HEK293 (cell line): ENCODE measurements around the gene AMOTL2.

Experiments used
- CTCF ChIA-PET: fragments of 350-600 bp; formaldehyde crosslinking; extraction: SDS; loops from one replicate; lab custom pipeline; 2021; ENCODE audit warnings: antibody characterized with exemption; lab: Yijun Ruan, JAX
- POLR2A ChIA-PET: fragments of 300-600 bp; formaldehyde crosslinking; extraction: SDS; loops from one replicate; lab custom pipeline; 2020; ENCODE audit warnings: antibody characterized with exemption, inconsistent platforms; lab: Yijun Ruan, JAX
- H3K27ac ChIP-seq: fragments of 200-500 bp; sonication (Bioruptor generic); 2 replicates; pipeline ENCODE4 v1.5.1; 2014; ENCODE audit warnings: low read depth, low read length, control low read depth, inconsistent platforms; ENCODE audit errors: extremely low read depth
- H3K36me3 ChIP-seq, 2 experiments: fragments of 200-500 bp in 1 of 2; sonication (Bioruptor generic) in 1 of 2; 1 replicate in 1 of 2; 2 replicates in 1 of 2; pipeline ENCODE4 v1.5.1; 2014 to 2017; ENCODE audit warnings: inconsistent platforms in 2 of 2, low read length in 2 of 2; ENCODE audit not compliant: control insufficient read depth in 2 of 2, insufficient read depth in 1 of 2
- H3K4me1 ChIP-seq: fragments of 200-500 bp; sonication (Bioruptor generic); 2 replicates; pipeline ENCODE4 v1.5.1; 2014; ENCODE audit warnings: mild to moderate bottlenecking, low read length, inconsistent platforms; ENCODE audit not compliant: control insufficient read depth, insufficient read depth
- H3K4me3 ChIP-seq: 2 replicates; pipeline ENCODE4 v1.5.1; 2011; ENCODE audit warnings: low read depth, mild to moderate bottlenecking, control low read depth, low read length, moderate library complexity
- H3K9me3 ChIP-seq: fragments of 200-500 bp; sonication (Bioruptor generic); 2 replicates; pipeline ENCODE4 v1.5.1; 2014; ENCODE audit warnings: low read depth, low read length, inconsistent platforms; ENCODE audit not compliant: control insufficient read depth, insufficient read depth
- EGR2 ChIP-seq: fragments of 450-650 bp; formaldehyde crosslinking; IDR thresholded peaks from 2 replicates; pipeline ENCODE4 v1.5.1; 2016; ENCODE audit warnings: low read depth, missing biosample characterization, missing genetic modification characterization
- GLI2 ChIP-seq: fragments of 450-650 bp; formaldehyde crosslinking; IDR thresholded peaks from 2 replicates; pipeline ENCODE4; 2017; ENCODE audit warnings: missing biosample characterization, missing genetic modification characterization, low read depth, borderline replicate concordance
- MEIS1 ChIP-seq: sonication (generic); formaldehyde crosslinking; IDR thresholded peaks from 2 replicates; pipeline ENCODE4 v1.8.1; 2022; ENCODE audit warnings: missing genetic modification reagents, mild to moderate bottlenecking, borderline replicate concordance
- OVOL3 ChIP-seq: fragments of 450-650 bp; formaldehyde crosslinking; IDR thresholded peaks from 2 replicates; pipeline ENCODE4 v1.5.1; 2016; ENCODE audit warnings: missing biosample characterization, missing genetic modification characterization
- REPIN1 ChIP-seq: fragments of 450-650 bp; formaldehyde crosslinking; IDR thresholded peaks from 2 replicates; pipeline ENCODE4 v1.5.1; 2017; ENCODE audit warnings: missing biosample characterization, missing genetic modification characterization, low read depth
- SP2 ChIP-seq: fragments of 450-650 bp; formaldehyde crosslinking; IDR thresholded peaks from 2 replicates; pipeline ENCODE4 v1.5.1; 2016; ENCODE audit warnings: missing biosample characterization, missing genetic modification characterization
- ZBTB1 ChIP-seq: fragments of 450-650 bp; formaldehyde crosslinking; IDR thresholded peaks from 2 replicates; pipeline ENCODE4 v1.5.1; 2016; ENCODE audit warnings: missing biosample characterization, missing genetic modification characterization
- ZNF10 ChIP-seq: fragments of 450-650 bp; formaldehyde crosslinking; IDR thresholded peaks from 2 replicates; pipeline ENCODE4 v1.5.1; 2017; ENCODE audit warnings: missing biosample characterization, missing genetic modification characterization
- ZNF223 ChIP-seq: fragments of 450-650 bp; formaldehyde crosslinking; IDR thresholded peaks from 2 replicates; pipeline ENCODE4 v1.5.1; 2016; ENCODE audit warnings: missing biosample characterization, missing genetic modification characterization
- ZNF239 ChIP-seq: fragments of 450-650 bp; formaldehyde crosslinking; IDR thresholded peaks from 2 replicates; pipeline ENCODE4 v1.5.1; 2016; ENCODE audit warnings: missing biosample characterization, missing genetic modification characterization
- ZNF26 ChIP-seq: fragments of 450-650 bp; formaldehyde crosslinking; IDR thresholded peaks from 2 replicates; pipeline ENCODE4 v1.5.1; 2016; ENCODE audit warnings: missing biosample characterization, missing genetic modification characterization
- ZNF311 ChIP-seq: fragments of 450-650 bp; formaldehyde crosslinking; IDR thresholded peaks from 2 replicates; pipeline ENCODE4 v1.5.1; 2017; ENCODE audit warnings: missing biosample characterization, missing genetic modification characterization, borderline replicate concordance
- ZNF610 ChIP-seq: fragments of 450-650 bp; formaldehyde crosslinking; IDR thresholded peaks from 2 replicates; pipeline ENCODE4 v1.5.1; 2016; ENCODE audit warnings: missing biosample characterization, missing genetic modification characterization, borderline replicate concordance
- ZNF639 ChIP-seq: fragments of 450-650 bp; formaldehyde crosslinking; IDR thresholded peaks from 2 replicates; pipeline ENCODE4 v1.5.1; 2016; ENCODE audit warnings: missing biosample characterization, missing genetic modification characterization
- ZNF792 ChIP-seq: fragments of 450-650 bp; formaldehyde crosslinking; IDR thresholded peaks from 2 replicates; pipeline ENCODE4 v1.5.1; 2016; ENCODE audit warnings: missing biosample characterization, missing genetic modification characterization
- ZSCAN4 ChIP-seq: fragments of 450-650 bp; formaldehyde crosslinking; IDR thresholded peaks from 2 replicates; pipeline ENCODE4 v1.5.1; 2017; ENCODE audit warnings: missing biosample characterization, missing genetic modification characterization

Gene AMOTL2

GRCh38 chr3:134407239-134407625 lies 33.0 kb upstream of the AMOTL2 start (continued):
- TF ChIP-seq ZNF610 (tag by site-specific recombination) (no peak), ZNF10 (tag by site-specific recombination) (no peak), MEIS1 (CRISPR knock-in tag) (no peak), GLI2 (tag by site-specific recombination) (no peak), OVOL3 (no peak), SP2 (no peak), ZNF792 (no peak), ZNF239 (tag by site-specific recombination) (no peak), ZBTB1 (tag by site-specific recombination) (no peak)

- no peaks in the 10 kb centered on the region for H3K4me1 ChIP-seq
These were observed 32.3 kb upstream of the AMOTL2 start for GRCh38 chr3:134406331-134407238.

GRCh38 chr3:134404366-134404885 lies 30.2 kb upstream of the AMOTL2 start:
- H3K27ac ChIP-seq = no peak overlapping the region
- H3K4me1 ChIP-seq = no peaks in the 10 kb centered on the region
- H3K4me3 ChIP-seq = no peak overlapping the region
- ChIA-PET CTCF (no interaction called here), POLR2A (no interaction called here)
- H3K36me3 ChIP-seq = no peaks in the 10 kb centered on the region
- TF ChIP-seq ZNF311 (tag by site-specific recombination) = no peak
- no peak for TF ChIP-seq ZNF26 (tag by site-specific recombination)
- peak; percentile 40; the same call in 1 of the 2 replicates for TF ChIP-seq EGR2 (tag by site-specific recombination)
- TF ChIP-seq ZNF639 (tag by site-specific recombination) = no peak
- TF ChIP-seq ZNF223 (tag by site-specific recombination) = no peak
- TF ChIP-seq ZSCAN4 (tag by site-specific recombination) = no peak
- H3K9me3 ChIP-seq = no peaks in the 10 kb centered on the region

More at GRCh38 chr3:134406331-134407238, 32.3 kb upstream of the AMOTL2 start:
- no peak for TF ChIP-seq REPIN1 (tag by site-specific recombination)
- H3K36me3 ChIP-seq = no peaks in the 10 kb centered on the region
- no peaks in the 10 kb centered on the region for H3K9me3 ChIP-seq
- H3K27ac ChIP-seq = no peak overlapping the region
- H3K4me3 ChIP-seq = no peak overlapping the region
- ChIA-PET POLR2A (no interaction called here), CTCF (interaction anchor here (0.6 kb wide), 1 partner anchor 116 kb away, joined by 3 read pairs; no protein-coding TSS in a partner anchor)
